Type B pancreatic cell (in vitro differentiated cells): ENCODE results near the gene PRDM7. TPM values are rescaled to one million over a fixed set of nuclear protein-coding genes. Genes with fewer than 3 reads are reported as not detected.
A peak's percentile ranks its signal among the peaks of the same experiment; 100 is the strongest.

ENCODE experiments used
- DNase-seq: peaks from one replicate; pipeline ENCODE4 v3.0.0; 2021; ENCODE audit warnings: mixed read lengths; ENCODE audit not compliant: unreplicated experiment; ENCODE audit errors: extremely low spot score
- H3K27ac Mint-ChIP-seq: 2 replicates; pipeline ENCODE4 v1.8.0; 2021; ENCODE audit warnings: mild to moderate bottlenecking, mixed read lengths
- H3K27me3 Mint-ChIP-seq: 2 replicates; pipeline ENCODE4 v1.8.0; 2021; ENCODE audit warnings: mixed read lengths
- H3K36me3 Mint-ChIP-seq: 2 replicates; pipeline ENCODE4 v1.8.0; 2021; ENCODE audit warnings: mixed read lengths
- H3K4me1 Mint-ChIP-seq: one replicate; pipeline ENCODE4 v1.8.0; 2021; ENCODE audit warnings: mixed read lengths; ENCODE audit not compliant: unreplicated experiment
- H3K4me3 Mint-ChIP-seq: 2 replicates; pipeline ENCODE4 v1.8.0; 2021; ENCODE audit warnings: mild to moderate bottlenecking, mixed read lengths
- H3K9me3 Mint-ChIP-seq: 2 replicates; pipeline ENCODE4 v1.8.0; 2021; ENCODE audit warnings: mixed read lengths
- total RNA-seq: library from RNA; stranded (reverse); gene quantifications from 2 replicates; pipeline ENCODE4 v1.2.1, GENCODE V29; 2021; ENCODE audit warnings: low replicate concordance
- TF ChIP-seq, protein P1 (sequence below): fragments of 200-600 bp; sonication (generic); conservative IDR thresholded peaks from 2 replicates; pipeline ENCODE4 v1.5.0; 2021; ENCODE audit warnings: antibody characterized with exemption, mild to moderate bottlenecking

PRDM7 gene
- total RNA-seq, 1 donor from 2014 or later: not detected

- H3K36me3 Mint-ChIP-seq: peaks cover 3% of the 10 kb centered on the region
- peak overlapping the region; percentile 92 for H3K4me3 Mint-ChIP-seq
- peaks cover 22% of the 10 kb centered on the region for H3K4me1 Mint-ChIP-seq
- peak overlapping the region; percentile 68 for H3K27ac Mint-ChIP-seq
- no peaks in the 10 kb centered on the region for H3K9me3 Mint-ChIP-seq
- peaks cover 14% of the 10 kb centered on the region for H3K27me3 Mint-ChIP-seq
- TF ChIP-seq, protein P1, sequence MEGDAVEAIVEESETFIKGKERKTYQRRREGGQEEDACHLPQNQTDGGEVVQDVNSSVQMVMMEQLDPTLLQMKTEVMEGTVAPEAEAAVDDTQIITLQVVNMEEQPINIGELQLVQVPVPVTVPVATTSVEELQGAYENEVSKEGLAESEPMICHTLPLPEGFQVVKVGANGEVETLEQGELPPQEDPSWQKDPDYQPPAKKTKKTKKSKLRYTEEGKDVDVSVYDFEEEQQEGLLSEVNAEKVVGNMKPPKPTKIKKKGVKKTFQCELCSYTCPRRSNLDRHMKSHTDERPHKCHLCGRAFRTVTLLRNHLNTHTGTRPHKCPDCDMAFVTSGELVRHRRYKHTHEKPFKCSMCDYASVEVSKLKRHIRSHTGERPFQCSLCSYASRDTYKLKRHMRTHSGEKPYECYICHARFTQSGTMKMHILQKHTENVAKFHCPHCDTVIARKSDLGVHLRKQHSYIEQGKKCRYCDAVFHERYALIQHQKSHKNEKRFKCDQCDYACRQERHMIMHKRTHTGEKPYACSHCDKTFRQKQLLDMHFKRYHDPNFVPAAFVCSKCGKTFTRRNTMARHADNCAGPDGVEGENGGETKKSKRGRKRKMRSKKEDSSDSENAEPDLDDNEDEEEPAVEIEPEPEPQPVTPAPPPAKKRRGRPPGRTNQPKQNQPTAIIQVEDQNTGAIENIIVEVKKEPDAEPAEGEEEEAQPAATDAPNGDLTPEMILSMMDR: no peak
- DNase-seq: no peak
Observed at GRCh38 chr16:90018297-90018651, 58.9 kb downstream of the PRDM7 start.

GRCh38 chr16:90016339-90016950 lies 60.7 kb downstream of the PRDM7 start:
- TF ChIP-seq, protein P1: no peak
- no peak for DNase-seq
- no peaks in the 10 kb centered on the region for H3K36me3 Mint-ChIP-seq
- H3K27ac Mint-ChIP-seq: no peak overlapping the region
- peaks cover 15% of the 10 kb centered on the region for H3K4me1 Mint-ChIP-seq
- no peaks in the 10 kb centered on the region for H3K9me3 Mint-ChIP-seq
- peaks cover 14% of the 10 kb centered on the region for H3K27me3 Mint-ChIP-seq
- H3K4me3 Mint-ChIP-seq: no peak overlapping the region

DNA sequence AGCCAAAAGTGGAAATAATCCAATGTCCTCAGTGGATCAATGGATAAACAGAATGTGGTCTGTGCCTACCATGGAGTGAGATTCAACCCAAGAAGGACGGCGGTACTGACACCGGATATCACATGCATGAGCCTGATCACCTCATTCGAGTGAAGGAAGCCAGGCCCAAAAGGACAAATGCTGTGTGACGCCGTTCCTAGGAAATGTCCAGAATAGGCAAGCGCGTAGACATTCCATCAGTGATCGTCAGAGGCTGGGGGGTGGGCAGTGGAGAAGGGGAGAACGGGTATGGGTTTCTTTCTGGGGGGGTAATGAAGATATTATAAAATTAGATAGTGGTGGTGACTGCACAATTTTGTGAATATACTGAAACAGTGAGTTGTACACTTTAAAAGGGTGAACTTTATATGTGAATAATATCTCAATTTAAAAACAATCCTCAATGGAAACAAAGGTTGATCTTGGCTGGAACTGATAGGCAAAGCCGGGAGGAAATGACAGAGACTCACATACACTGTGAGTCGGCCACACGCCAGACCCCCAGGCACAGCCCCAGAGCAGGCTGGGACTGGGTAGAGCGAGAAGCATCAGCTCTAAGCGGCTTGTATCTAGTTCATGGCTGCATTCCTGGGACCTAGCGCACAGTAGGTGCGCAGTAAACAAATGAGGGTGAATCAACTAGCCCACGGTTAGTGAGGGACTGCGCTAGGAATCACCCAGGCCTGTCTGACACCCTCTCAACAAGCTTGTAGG lies 61.4 kb downstream of the PRDM7 start:
- DNase-seq: no peak
- Mint-ChIP-seq H3K27ac (no peak overlapping the region), H3K9me3 (no peaks in the 10 kb centered on the region), H3K4me3 (peak overlapping the region; percentile 22), H3K4me1 (peaks cover 9% of the 10 kb centered on the region), H3K36me3 (no peaks in the 10 kb centered on the region), H3K27me3 (peaks cover 14% of the 10 kb centered on the region)
- TF ChIP-seq, protein P1: no peak

DNA sequence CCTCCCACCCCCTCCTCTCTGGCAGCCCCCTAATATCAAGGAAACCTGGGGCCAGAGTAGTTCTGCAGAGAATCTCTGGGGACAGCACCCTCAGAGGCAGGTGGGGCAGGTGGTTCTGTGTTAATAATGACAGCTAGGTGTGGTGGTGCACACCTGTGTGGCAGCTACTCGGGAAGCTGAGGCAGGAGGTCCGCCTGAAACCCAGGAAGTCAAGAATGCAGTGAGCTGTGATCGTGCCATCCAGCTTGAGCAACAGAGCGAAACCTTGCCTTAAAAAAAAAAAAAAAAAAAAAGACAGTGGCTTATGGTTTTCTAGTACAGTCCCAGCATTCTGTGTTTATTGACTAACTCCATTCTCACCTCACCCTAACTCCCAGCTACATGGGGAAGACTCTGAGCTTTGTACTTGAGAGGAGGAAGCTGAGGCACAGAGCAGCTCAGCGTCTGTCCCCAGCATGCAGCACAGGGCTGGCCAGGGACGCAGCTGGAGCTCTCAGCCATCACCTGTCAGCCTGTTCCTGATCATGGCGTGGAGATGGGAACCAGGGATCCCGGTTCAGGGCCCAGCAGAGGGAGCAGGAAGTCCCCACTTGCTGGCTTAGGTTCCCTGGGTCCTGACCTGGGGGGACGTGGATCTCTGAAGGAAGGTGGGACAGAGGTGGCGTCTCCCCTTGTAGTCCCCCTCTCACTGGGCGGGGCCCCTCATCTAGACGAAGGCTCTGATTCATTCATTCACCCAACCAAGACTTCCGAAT lies 64.0 kb downstream of the PRDM7 start:
- H3K9me3 Mint-ChIP-seq: no peaks in the 10 kb centered on the region
- H3K4me1 Mint-ChIP-seq: no peaks in the 10 kb centered on the region
- peaks cover 10% of the 10 kb centered on the region for H3K27me3 Mint-ChIP-seq
- TF ChIP-seq, protein P1: no peak
- no peak overlapping the region for H3K4me3 Mint-ChIP-seq
- H3K36me3 Mint-ChIP-seq: no peaks in the 10 kb centered on the region
- no peak overlapping the region for H3K27ac Mint-ChIP-seq
- DNase-seq: no peak

GRCh38 chr16:90011908-90012501 lies 65.1 kb downstream of the PRDM7 start:
- H3K27ac Mint-ChIP-seq: no peak overlapping the region
- H3K36me3 Mint-ChIP-seq: no peaks in the 10 kb centered on the region
- peaks cover 6% of the 10 kb centered on the region for H3K27me3 Mint-ChIP-seq
- no peaks in the 10 kb centered on the region for H3K9me3 Mint-ChIP-seq
- TF ChIP-seq, protein P1: no peak
- no peak overlapping the region for H3K4me3 Mint-ChIP-seq
- H3K4me1 Mint-ChIP-seq: no peaks in the 10 kb centered on the region
- no peak for DNase-seq
